PC-3 (cell line): ENCODE data around the gene B4GALT1. TPM values are rescaled to one million over a fixed set of nuclear protein-coding genes. Genes with fewer than 3 reads are reported as not detected.

ENCODE experiments used
- ATAC-seq: fragments of 200-7000 bp; cut with Tn5 transposase; 2 replicates; pipeline ENCODE4 v1.9.1; 2020; ENCODE audit warnings: mild to moderate bottlenecking, moderate library complexity
- BruUV-seq: library from RNA; stranded (reverse); fragments of 400-500 nt; replicated peaks from 2 replicates; lab custom pipeline; 2021; lab: Mats Ljungman, UMichigan
- CTCF ChIA-PET: fragments of 300-600 bp; sonication (Branson Sonifier 250); formaldehyde crosslinking; loops from one replicate; lab custom pipeline; 2022; ENCODE audit warnings: antibody characterized with exemption; lab: Charles Lee
- POLR2A ChIA-PET: fragments of 300-600 bp; sonication (Branson Sonifier 250); formaldehyde crosslinking; loops from one replicate; lab custom pipeline; 2022; ENCODE audit warnings: antibody characterized with exemption; ENCODE audit not compliant: unreplicated experiment; lab: Charles Lee
- DNase-seq: peaks from one replicate; pipeline ENCODE4 v3.0.0-alpha.2; 2015
- H2AFZ ChIP-seq: fragments of 300-600 bp; sonication (generic); 2 replicates; pipeline ENCODE4 v1.6.0; 2016; ENCODE audit warnings: antibody characterized with exemption, low read length
- H3F3A ChIP-seq: fragments of 300-600 bp; sonication (generic); one replicate; pipeline ENCODE4 v1.6.0; 2017; ENCODE audit warnings: antibody characterized with exemption, low read length, control low read depth, mild to moderate bottlenecking; ENCODE audit not compliant: unreplicated experiment
- H3K27ac ChIP-seq: fragments of 300-600 bp; sonication (generic); 2 replicates; pipeline ENCODE4 v1.5.1; 2016; ENCODE audit warnings: mild to moderate bottlenecking, low read length
- H3K27me3 ChIP-seq: fragments of 300-600 bp; sonication (generic); 2 replicates; pipeline ENCODE4 v1.6.1; 2016; ENCODE audit warnings: low read length, mixed read lengths
- H3K36me3 ChIP-seq: fragments of 300-600 bp; sonication (generic); 2 replicates; pipeline ENCODE4 v1.6.1; 2016; ENCODE audit warnings: low read depth, mixed run types, low read length, mixed read lengths
- H3K4me1 ChIP-seq: fragments of 300-600 bp; sonication (generic); 2 replicates; pipeline ENCODE4 v1.5.1; 2016; ENCODE audit warnings: low read length; ENCODE audit not compliant: insufficient read depth
- H3K4me2 ChIP-seq: fragments of 300-600 bp; sonication (generic); 2 replicates; pipeline ENCODE4 v1.6.0; 2016; ENCODE audit warnings: low read length
- H3K4me3 ChIP-seq: fragments of 300-600 bp; sonication (generic); 2 replicates; pipeline ENCODE4 v1.5.1; 2016; ENCODE audit warnings: mild to moderate bottlenecking, low read length, mixed read lengths
- H3K79me2 ChIP-seq: fragments of 300-600 bp; sonication (generic); 2 replicates; pipeline ENCODE4 v1.6.1; 2017; ENCODE audit warnings: low read length, mixed read lengths
- H3K9ac ChIP-seq: fragments of 300-600 bp; sonication (generic); 2 replicates; pipeline ENCODE4 v1.6.0; 2016; ENCODE audit warnings: mild to moderate bottlenecking, low read length
- H3K9me2 ChIP-seq: fragments of 300-600 bp; sonication (generic); replicated peaks from 2 replicates; pipeline ENCODE4 v1.6.1; 2016; ENCODE audit warnings: mixed run types, low read length, mixed read lengths
- H3K9me3 ChIP-seq: fragments of 300-600 bp; sonication (generic); 2 replicates; pipeline ENCODE4 v1.6.1; 2016; ENCODE audit warnings: low read length, mixed read lengths
- H4K20me1 ChIP-seq: fragments of 300-600 bp; sonication (generic); 2 replicates; pipeline ENCODE4 v1.6.1; 2016; ENCODE audit warnings: low read length, mixed read lengths
- CTCF ChIP-seq: fragments of 300-600 bp; sonication (generic); conservative IDR thresholded peaks from 2 replicates; pipeline ENCODE4 v1.5.1; 2017; ENCODE audit warnings: antibody characterized with exemption, low read depth, mild to moderate bottlenecking, low read length
- EZH2 ChIP-seq: fragments of 300-600 bp; sonication (generic); IDR thresholded peaks from one replicate; pipeline ENCODE4 v1.6.1; 2017; ENCODE audit warnings: antibody characterized with exemption, mild to moderate bottlenecking, low read length; ENCODE audit not compliant: unreplicated experiment
- EZH2phosphoT487 ChIP-seq: fragments of 300-600 bp; sonication (generic); IDR thresholded peaks from 2 replicates; pipeline ENCODE4 v1.6.1; 2018; ENCODE audit warnings: mild to moderate bottlenecking, antibody characterized with exemption, low read length, borderline replicate concordance
- intact Hi-C: fragments of 100-400 bp; cut with micrococcal nuclease; formaldehyde crosslinking; loops from 2 replicates; pipeline ENCODE4 v1.9.0; 2023
- total RNA-seq: library from RNA; depleted of rRNA; stranded (reverse); fragments of >200 nt; gene quantifications from 2 replicates; pipeline ENCODE4 v1.2.3, GENCODE V29; 2014

B4GALT1 gene
- total RNA-seq, 1 experiment from 2014 or later, result 14.8 TPM

GRCh38 chr9:33177086-33177485 is 9.9 kb upstream of the B4GALT1 start:
- Histone ChIP-seq H3K4me1 (peaks cover 9% of the 10 kb centered on the region), H3K27ac (no peak overlapping the region), H3K27me3 (no peaks in the 10 kb centered on the region), H4K20me1 (no peaks in the 10 kb centered on the region), H3K9me2 (no peaks in the 10 kb centered on the region), H2AFZ (no peak overlapping the region), H3K4me3 (no peak overlapping the region), H3K36me3 (no peaks in the 10 kb centered on the region), H3K79me2 (no peaks in the 10 kb centered on the region), H3K9ac (no peak overlapping the region), H3F3A (no peaks in the 10 kb centered on the region), H3K4me2 (no peak overlapping the region), H3K9me3 (no peaks in the 10 kb centered on the region)
- intact Hi-C loops, result no loop called here
- TF ChIP-seq CTCF, result no peak
- TF ChIP-seq EZH2, result no peak
- TF ChIP-seq EZH2phosphoT487, result no peak
- no TSS peak for BruUV-seq
- ATAC-seq (no peak), DNase-seq (no peak)
- CTCF ChIA-PET, result no interaction called here
- POLR2A ChIA-PET, result no interaction called here

- ChIA-PET POLR2A (no interaction called here), CTCF (no interaction called here)
- no peak overlapping the region for H3K27ac ChIP-seq
- H3K9me2 ChIP-seq, result no peaks in the 10 kb centered on the region
- H3K79me2 ChIP-seq, result no peaks in the 10 kb centered on the region
- no peaks in the 10 kb centered on the region for H3K9me3 ChIP-seq
- DNase-seq (no peak), ATAC-seq (no peak)
- no peaks in the 10 kb centered on the region for H3F3A ChIP-seq
- H3K36me3 ChIP-seq, result no peaks in the 10 kb centered on the region
- no peak for TF ChIP-seq CTCF
- TF ChIP-seq EZH2, result no peak
- TF ChIP-seq EZH2phosphoT487, result no peak
- intact Hi-C loops, result no loop called here
- no TSS peak for BruUV-seq
- H4K20me1 ChIP-seq, result no peaks in the 10 kb centered on the region
- no peak overlapping the region for H3K4me3 ChIP-seq
- no peak overlapping the region for H3K9ac ChIP-seq
- no peak overlapping the region for H2AFZ ChIP-seq
- H3K4me2 ChIP-seq, result no peak overlapping the region
- peaks cover 12% of the 10 kb centered on the region for H3K4me1 ChIP-seq
- H3K27me3 ChIP-seq, result no peaks in the 10 kb centered on the region
Measured at GRCh38 chr9:33175649-33176325, 8.7 kb upstream of the B4GALT1 start.
